Endothelial cell of hepatic sinusoid (primary cell): ENCODE data around the gene ZNF500.
"Not testable (repeated sequence)": the region's sequence is repeated elsewhere in the genome, so short reads cannot be mapped to it uniquely, and the experiment has no call there.

Experiments
- in situ Hi-C: cut with HindIII; loops from 2 replicates; pipeline ENCODE4 v1.10.0; 2017; ENCODE audit warnings: low sequenced_read_pairs

The ZNF500 gene

DNA sequence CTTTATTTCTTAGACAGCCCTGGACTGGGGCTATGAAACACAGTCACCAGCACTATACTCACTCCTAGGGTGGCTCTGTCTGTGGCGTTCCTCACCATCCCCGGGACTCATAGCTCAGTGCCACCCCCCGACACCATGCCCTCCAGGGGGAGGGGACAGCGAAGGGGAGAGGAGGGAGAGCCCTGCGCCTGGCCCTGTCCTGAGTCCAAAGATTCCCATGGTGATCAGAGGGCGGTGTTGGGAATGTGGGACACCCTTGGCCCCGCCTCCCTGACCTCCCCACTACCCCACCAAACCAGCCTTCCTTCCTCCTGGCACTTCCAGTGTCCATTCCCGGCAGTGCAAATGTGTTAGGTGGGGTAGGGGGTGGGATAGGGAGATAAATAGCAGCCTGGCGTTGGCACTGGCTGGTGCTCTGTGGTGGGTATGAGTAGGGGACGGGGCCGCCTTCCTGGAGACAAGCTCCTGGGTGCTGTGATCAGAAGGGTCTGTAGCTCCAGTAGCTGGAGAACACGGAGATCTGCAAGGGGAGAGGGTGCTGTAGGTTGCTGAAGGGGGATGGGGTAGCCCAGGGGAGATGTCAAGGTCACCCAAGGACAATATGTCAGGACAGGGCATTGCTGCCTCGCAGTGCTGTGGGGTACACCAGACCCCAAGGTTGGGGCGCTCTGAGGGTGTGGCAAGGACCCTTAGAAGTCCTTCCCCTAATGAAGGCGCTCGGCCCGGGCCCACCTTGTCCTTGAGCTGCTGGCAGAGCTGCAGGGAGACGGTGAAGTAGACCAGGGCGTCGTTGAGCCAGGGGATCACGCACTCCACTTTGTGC is 30.2 kb upstream of the ZNF500 start:
- in situ Hi-C loops, result no loop called here

DNA sequence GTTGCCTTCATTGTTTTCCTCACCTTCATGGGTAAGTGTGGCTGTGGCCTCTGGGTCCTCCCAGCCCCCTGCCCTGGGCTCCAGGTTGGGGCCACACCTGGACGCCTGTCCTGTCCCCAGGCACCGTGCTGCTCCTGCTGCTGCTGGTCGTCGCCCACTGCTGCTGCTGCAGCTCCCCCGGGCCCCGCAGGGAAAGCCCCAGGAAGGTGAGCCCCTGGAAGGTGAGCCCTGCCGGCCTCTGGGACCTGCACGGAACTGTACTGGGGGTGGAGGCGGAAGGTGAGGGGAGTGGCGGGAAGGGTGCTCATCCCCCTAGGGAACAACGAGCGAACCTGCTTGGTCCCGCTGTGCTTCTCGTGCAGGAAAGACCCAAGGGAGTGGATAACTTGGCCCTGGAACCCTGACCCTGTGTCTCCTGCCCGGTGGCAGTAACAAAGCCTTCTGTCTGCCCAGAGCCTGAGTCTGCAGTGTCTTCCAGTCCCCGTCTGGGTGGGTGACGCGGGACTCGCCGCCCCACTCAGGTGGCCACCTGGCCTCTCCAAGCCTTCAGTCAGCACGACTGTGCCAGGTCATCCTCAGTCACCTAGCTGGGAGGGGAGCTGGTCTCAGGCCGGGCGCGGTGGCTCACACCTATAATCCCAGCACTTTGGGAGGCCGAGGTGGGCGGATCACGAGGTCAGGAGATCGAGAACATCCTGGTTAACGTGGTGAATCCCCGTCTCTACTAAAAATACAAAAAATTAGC is 29.0 kb upstream of the ZNF500 start:
- in situ Hi-C loops, result no loop called here

DNA sequence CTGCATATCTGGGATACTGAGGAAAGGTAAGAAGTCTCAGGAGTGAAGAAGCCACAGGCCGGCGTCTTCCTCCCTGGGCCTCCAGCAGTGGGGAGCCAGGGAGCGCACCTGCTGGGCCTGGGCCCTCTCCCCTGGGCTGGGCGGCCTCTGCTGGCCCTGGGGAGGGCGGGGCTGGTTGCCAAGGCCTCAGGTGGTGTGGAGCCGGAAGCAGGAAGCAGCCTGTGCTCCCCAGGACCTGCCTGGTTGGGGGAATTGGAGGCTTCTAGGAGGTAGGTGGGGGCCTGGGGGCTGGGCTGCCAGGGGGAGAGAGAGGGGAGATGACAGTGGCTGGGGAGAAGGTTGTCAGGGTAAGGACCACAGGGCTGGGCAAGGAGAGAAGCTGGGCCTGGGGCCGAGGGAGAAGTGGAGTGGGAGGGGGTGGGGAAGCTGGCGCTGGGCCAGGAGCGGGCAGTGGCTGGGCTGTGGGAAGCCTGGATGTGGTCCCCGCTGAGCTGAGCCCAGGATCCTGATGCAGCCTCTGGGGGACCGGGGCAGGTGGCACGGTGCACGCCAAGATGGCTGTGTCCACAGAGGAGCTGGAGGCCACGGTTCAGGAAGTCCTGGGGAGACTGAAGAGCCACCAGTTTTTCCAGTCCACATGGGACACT is 28.3 kb upstream of the ZNF500 start, which contains the start of gene SMIM22:
SMIM22 (plus strand) TSS at position 189 of the 647 bp plus-strand sequence; CDS start at position 555, 366 bp downstream.
- in situ Hi-C loops, result no loop called here

DNA sequence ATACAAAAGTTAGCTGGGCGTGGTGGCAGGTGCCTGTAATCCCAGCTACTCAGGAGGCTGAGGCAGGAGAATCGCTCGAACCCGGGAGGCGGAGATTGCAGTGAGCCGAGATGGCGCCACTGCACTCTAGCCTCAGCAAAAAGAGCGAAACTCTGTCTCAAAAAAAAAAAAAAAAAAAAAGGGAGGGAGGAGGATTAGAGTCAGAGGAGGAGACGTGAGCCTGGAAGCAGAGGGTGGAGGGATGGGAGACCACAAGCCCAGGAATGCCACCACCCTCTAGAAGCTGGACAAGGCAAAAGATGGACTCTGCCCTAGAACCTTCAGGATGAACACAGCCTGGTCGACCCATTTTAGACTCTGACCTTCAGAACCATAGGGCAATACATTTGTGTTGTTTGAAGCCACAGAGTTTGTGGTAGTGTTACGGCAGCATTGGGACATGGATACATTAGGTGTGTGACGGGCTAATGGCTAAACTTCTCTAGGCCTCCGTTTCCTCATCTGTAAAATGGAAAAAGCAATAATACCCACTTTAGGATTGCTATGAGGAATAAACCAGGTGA is 26.1 kb upstream of the ZNF500 start:
- in situ Hi-C loops, result no loop called here

- in situ Hi-C loops, result no loop called here
Measured at GRCh38 chr16:4790871-4791270, 23.9 kb upstream of the ZNF500 start.

GRCh38 chr16:4790261-4790660 is 23.3 kb upstream of the ZNF500 start:
- in situ Hi-C loops, result no loop called here

GRCh38 chr16:4788910-4789309 is 21.9 kb upstream of the ZNF500 start:
- in situ Hi-C loops, result no loop called here

DNA sequence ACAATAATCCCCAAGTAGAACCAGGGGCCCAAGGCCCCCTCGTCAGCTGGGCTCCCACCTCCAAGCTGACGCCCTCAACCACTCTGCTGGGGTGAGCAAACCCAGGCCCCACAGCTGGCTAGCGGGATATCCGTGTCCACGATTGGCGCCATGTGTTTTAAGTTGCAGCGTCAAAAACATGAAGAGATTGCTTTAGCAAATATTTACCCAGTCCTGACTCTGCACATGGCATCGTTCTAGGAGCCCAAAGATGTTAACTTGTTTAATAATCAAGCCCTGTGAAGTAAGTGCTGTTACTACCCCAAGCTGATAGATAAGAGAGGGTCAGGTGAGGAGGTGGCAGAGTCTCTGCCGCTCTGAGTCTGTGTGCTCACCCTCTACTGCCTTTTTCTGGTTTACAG is 21.5 kb upstream of the ZNF500 start:
- in situ Hi-C loops, result no loop called here

- in situ Hi-C loops, result no loop called here
Measured at GRCh38 chr16:4787627-4788482, 20.9 kb upstream of the ZNF500 start, which contains the start of gene SEPTIN12. TSS of gene SEPTIN12 (minus strand) at chr16:4788345. CDS start at chr16:4787645, 700 bp downstream.

GRCh38 chr16:4787068-4787467 is 20.1 kb upstream of the ZNF500 start:
- in situ Hi-C loops, result no loop called here

GRCh38 chr16:4785758-4786433 is 18.9 kb upstream of the ZNF500 start:
- in situ Hi-C loops, result no loop called here

DNA sequence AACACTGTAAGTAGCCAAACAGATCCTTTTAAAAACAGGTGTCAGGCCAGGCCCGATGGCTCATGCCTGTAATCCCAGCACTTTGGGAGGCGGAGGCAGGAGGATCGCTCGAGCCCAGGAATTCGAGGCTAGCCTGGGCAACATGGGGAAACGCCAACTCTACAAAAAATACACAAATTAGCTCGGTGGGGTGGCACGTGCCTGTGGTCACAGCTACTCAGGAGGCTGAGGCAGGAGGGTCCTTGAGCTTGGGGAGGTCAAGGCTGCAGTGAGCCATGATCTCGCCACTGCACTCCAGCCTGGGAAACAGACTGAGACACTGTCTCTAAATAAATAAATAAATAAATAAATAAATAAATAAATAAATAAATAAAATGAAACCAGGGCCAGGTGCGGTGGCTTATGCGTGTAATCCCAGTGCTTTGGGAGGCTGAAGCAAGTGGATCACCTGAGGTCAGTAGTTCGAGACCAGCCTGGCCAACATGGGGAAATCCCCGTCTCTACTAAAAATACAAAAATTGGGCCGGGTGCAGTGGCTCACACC is 17.6 kb upstream of the ZNF500 start:
- in situ Hi-C loops, result not testable (repeated sequence)

DNA sequence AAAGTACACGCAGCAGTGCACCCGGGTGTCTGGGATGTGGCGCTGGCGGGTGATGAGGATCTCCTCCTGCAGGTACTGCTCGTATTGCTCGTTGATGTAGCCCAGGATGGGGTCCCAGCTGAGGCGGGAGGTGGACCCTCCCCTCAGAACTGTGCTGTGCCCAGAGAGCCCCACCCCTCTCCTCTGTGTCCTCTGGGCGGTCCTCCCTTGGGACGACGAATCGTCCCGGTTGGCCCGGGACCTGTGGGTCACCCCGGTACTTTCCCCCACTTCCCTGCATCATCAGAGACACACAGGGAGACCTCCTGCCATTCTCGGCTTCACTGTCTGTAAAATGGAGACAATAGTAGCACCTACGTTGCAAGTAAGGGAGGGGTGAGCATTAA is 17.0 kb upstream of the ZNF500 start:
- in situ Hi-C loops, result no loop called here

- in situ Hi-C loops, result no loop called here
Measured at GRCh38 chr16:4783251-4783950, 16.4 kb upstream of the ZNF500 start.

DNA sequence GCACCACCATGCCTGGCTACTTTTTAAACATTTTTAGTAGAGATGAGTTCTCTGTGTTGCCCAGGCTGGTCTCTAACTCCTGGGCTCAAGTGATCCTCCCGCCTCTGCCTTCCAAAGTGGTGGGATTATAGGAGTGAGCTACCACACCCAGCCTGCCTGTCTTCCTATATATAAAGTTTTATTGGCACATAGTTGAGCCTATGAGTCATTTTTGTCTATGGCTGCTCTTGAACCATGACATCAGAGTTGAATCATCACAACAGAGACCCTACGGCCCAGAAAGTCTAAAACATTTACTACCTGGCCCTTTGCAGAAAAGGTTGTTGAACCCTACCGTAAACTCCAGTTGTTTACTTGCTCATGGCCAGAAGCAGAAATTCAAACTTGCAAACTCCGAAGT is 13.3 kb upstream of the ZNF500 start:
- in situ Hi-C loops, result no loop called here

DNA sequence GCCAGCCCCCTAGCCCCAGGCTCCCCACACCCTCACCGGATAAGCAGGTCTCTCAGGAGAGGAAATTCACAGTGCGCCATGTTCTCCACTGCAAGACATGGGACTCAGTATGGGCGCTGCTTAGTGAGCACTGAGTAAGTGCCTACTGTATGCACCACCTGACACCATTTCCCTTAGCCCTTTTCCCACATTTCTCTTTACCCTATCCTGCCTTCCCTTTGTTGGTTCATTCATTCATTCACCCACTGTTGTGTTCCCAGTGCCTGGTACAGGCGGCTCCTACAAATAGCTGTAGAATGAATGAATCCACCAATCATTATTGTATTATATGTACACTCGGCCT is 11.1 kb upstream of the ZNF500 start:
- in situ Hi-C loops, result no loop called here

DNA sequence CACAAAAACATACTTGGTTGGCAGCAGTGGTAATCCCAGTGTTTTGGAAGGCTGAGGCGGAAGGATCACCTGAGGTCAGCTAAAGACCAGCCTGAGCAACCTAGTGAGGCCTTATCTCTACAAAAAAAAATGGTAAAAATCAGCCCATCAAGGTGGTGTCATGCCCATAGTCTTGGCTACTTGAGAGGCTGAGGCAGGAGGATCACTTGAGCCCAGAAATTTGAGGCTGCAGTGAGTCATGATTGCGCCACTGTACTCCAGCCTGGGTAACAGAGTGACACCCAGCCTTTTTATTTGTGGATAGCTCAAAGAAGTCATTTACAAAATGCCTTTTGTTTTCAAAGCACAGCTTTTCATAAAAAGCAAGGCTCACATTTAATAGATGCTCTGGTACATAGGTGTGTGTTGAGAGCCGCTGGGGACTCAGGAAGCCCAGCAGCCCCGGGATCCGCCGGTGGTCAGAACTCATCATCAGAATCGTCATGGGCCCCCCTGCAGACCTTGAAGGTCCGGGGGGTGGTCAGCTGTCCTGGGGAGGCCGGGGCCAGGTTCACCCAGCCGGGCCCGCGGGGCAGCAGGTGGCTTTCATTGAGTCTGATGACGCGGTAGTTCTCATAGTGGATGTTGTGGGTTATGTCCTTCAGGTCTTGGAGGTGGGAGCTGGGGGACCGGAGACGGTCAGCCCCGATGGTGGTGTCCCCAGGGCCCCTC is 10.5 kb upstream of the ZNF500 start:
- in situ Hi-C loops, result no loop called here

DNA sequence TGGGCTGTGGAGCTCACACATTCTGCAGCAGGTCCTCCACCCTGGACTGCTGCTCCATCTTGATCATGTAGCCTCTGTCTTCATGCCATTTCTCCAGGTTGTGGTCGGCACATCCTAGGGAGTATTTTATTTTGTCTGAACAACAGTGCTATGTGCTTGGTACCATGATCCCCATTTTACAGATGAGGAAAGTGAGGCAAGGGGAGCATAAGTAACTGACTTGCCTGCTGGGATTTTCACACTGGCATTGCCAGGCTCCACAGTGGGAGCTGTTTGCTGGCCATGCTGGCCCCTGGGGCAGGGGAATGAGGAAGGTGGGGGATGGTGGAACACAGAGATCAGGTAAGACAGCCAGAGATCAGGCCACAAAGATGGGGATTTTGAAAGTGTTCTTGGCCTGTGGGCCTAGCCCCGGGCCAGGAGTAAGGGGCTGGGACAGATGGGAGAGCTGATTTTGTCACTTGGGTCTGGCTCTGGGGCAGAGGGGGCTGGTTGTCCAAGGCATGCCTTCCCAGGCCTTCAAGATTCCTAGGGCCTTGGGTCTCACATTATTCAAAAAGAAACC is 9.3 kb upstream of the ZNF500 start:
- in situ Hi-C loops, result no loop called here
